Endothelial cell (in vitro differentiated cells): ENCODE data around the gene UCK2. TPM values are rescaled to one million over a fixed set of nuclear protein-coding genes. Genes with fewer than 3 reads are reported as not detected.

Source experiments
- DNase-seq: peaks from one replicate; pipeline ENCODE4 v3.0.0; 2021; ENCODE audit warnings: low spot score
- H3K27ac Mint-ChIP-seq: one replicate; pipeline ENCODE4 v1.8.0; 2021; ENCODE audit warnings: mixed read lengths, inconsistent platforms; ENCODE audit not compliant: unreplicated experiment
- H3K27me3 Mint-ChIP-seq: one replicate; pipeline ENCODE4 v1.8.0; 2021; ENCODE audit warnings: mild to moderate bottlenecking, moderate library complexity, mixed read lengths, inconsistent platforms; ENCODE audit not compliant: unreplicated experiment
- H3K36me3 Mint-ChIP-seq: one replicate; pipeline ENCODE4 v1.8.0; 2021; ENCODE audit warnings: mild to moderate bottlenecking, low read depth, mixed read lengths, inconsistent platforms; ENCODE audit not compliant: unreplicated experiment
- H3K4me1 Mint-ChIP-seq: one replicate; pipeline ENCODE4 v1.8.0; 2021; ENCODE audit warnings: mild to moderate bottlenecking, mixed read lengths, inconsistent platforms; ENCODE audit not compliant: unreplicated experiment
- H3K4me3 Mint-ChIP-seq: one replicate; pipeline ENCODE4 v1.8.0; 2021; ENCODE audit warnings: mild to moderate bottlenecking, mixed read lengths, inconsistent platforms; ENCODE audit not compliant: unreplicated experiment
- H3K9me3 Mint-ChIP-seq: one replicate; pipeline ENCODE4 v1.8.0; 2021; ENCODE audit warnings: mixed read lengths, inconsistent platforms; ENCODE audit not compliant: unreplicated experiment
- CTCF ChIP-seq: fragments of 200-600 bp; sonication (generic); IDR thresholded peaks from one replicate; pipeline ENCODE4 v1.5.0; 2021; ENCODE audit warnings: antibody characterized with exemption; ENCODE audit not compliant: unreplicated experiment
- total RNA-seq: library from RNA; stranded (reverse); fragmentation: NEBNext Ultra II Directional; extraction: Animal tissue kit (Norgen Biotek cat#: 25700); gene quantifications from one replicate; pipeline ENCODE4 v1.2.1, GENCODE V29; 2021; ENCODE audit not compliant: unreplicated experiment

Gene UCK2
- total RNA-seq, 1 donor from 2014 or later: 52.9 TPM

DNA sequence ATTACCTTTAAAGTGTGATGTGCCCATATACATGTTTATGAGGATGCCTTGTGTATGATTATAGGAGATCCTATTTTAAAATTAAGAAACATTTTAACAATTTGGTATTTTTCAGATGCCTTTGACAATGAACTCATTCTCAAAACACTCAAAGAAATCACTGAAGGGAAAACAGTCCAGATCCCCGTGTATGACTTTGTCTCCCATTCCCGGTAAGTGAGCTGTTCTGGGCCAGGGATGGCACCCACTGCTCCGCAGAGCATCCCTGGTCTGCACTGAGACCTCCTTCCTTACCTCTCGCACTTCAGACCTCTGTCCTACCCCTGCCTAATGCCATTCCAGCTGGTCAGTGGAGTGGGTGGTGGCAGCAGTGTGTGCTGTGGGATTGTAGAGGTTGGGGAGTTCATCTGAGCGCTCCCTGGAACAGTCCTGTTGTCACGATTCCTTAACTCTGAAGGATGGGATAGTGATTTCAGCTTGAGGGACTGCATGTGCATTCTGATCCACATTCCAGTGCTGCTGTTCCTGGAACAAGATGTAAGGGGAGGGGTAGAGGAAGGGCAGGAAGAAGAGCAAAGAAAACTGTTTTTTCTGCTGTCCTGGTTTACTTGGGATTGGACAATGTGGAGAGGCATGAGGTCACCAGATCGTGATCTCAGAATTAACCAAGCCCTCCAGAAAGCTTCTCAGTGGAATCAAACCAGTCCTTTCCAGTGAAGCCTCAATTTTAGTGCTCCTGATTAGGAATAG is 63.9 kb downstream of the UCK2 start:
- Mint-ChIP-seq H3K9me3 (no peaks in the 10 kb centered on the region), H3K27ac (no peak overlapping the region), H3K27me3 (peaks cover 4% of the 10 kb centered on the region), H3K4me1 (peaks cover 21% of the 10 kb centered on the region), H3K4me3 (peak overlapping the region; percentile 66), H3K36me3 (peaks cover 36% of the 10 kb centered on the region)
- no peak for TF ChIP-seq CTCF
- DNase-seq: no peak

GRCh38 chr1:165892935-165893334 is 65.5 kb downstream of the UCK2 start:
- Mint-ChIP-seq H3K27ac (peak overlapping the region; percentile 15), H3K27me3 (peaks cover 5% of the 10 kb centered on the region), H3K4me3 (no peak overlapping the region), H3K36me3 (peaks cover 51% of the 10 kb centered on the region), H3K4me1 (peaks cover 25% of the 10 kb centered on the region), H3K9me3 (no peaks in the 10 kb centered on the region)
- no peak for TF ChIP-seq CTCF
- no peak for DNase-seq

DNA sequence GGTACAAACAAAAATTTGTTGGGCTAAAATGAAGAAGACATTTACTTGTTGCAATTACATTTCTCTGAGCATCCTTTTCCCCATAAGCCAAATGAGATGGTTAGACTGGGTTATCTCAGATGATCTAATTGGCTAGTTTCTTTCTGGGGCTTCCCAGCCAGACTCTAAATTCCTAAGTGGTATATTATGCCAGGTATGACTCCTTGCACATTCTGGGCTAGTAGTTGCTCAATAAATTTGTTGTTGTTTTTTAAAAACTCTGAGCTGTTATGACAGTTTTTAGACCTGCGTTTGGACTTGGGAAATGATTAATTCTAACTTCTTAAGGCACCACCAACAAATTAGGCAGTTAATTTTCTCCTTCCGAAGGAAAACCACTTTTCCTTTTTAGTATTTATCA is 66.1 kb downstream of the UCK2 start:
- Mint-ChIP-seq H3K27me3 (peaks cover 5% of the 10 kb centered on the region), H3K4me1 (peaks cover 25% of the 10 kb centered on the region), H3K27ac (no peak overlapping the region), H3K4me3 (no peak overlapping the region), H3K9me3 (no peaks in the 10 kb centered on the region), H3K36me3 (peaks cover 57% of the 10 kb centered on the region)
- DNase-seq: no peak
- no peak for TF ChIP-seq CTCF

DNA sequence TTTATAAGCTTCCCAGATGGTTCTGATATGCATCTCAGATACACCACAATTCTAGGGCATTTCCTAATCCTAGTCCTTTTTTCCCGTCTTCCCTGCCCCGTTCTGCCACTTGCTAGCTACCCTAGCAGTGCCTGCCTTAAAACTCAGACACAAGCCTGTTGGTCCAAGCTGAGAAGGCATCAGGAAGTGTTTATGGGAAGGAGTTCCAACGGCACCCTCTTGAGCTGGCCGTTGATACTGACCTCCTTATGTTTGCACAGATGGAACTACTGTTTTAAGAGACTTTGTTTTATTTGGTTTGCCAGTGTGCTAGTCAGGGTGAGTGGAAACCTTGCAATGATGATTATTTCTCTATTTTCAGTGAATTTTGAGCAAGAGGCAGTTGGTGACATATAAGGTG is 67.2 kb downstream of the UCK2 start:
- H3K4me1 Mint-ChIP-seq: peaks cover 31% of the 10 kb centered on the region
- no peak overlapping the region for H3K4me3 Mint-ChIP-seq
- no peaks in the 10 kb centered on the region for H3K9me3 Mint-ChIP-seq
- no peak for TF ChIP-seq CTCF
- H3K36me3 Mint-ChIP-seq: peaks cover 65% of the 10 kb centered on the region
- no peak for DNase-seq
- H3K27me3 Mint-ChIP-seq: peaks cover 7% of the 10 kb centered on the region
- peak overlapping the region; percentile 33 for H3K27ac Mint-ChIP-seq

DNA sequence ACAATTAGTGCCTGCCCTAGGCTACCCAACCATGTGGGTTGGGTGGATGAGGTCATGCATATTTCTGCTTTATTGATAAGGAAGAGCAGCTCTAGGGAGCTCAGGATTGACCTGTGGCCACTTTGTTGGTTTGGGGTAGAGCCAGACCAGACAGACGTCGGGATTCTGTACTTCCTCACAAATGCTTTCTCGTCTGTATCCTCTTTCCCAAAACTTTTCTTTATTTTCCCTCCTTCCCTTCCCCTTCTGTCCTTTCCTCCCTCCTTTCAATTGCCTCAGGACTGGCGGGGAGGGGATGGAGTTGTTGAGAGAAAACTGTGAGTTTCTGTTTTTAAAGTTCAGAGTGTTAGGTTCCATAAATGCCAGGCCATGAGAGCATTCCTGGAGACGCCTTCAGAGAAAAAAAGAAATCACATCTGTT is 68.0 kb downstream of the UCK2 start:
- peak overlapping the region; percentile 54 for H3K27ac Mint-ChIP-seq
- TF ChIP-seq CTCF: no peak
- H3K36me3 Mint-ChIP-seq: peaks cover 62% of the 10 kb centered on the region
- H3K4me3 Mint-ChIP-seq: no peak overlapping the region
- no peaks in the 10 kb centered on the region for H3K9me3 Mint-ChIP-seq
- DNase-seq: no peak
- H3K4me1 Mint-ChIP-seq: peaks cover 39% of the 10 kb centered on the region
- H3K27me3 Mint-ChIP-seq: peaks cover 11% of the 10 kb centered on the region
